HG03565 (cell line): Measurements from ENCODE around the gene TK2.
"Not testable (repeated sequence)": the region's sequence is repeated elsewhere in the genome, so short reads cannot be mapped to it uniquely, and the experiment has no call there.

Source experiments
- ATAC-seq: cut with Tn5 transposase; IDR thresholded peaks from one replicate; pipeline ENCODE4 v1.9.1; 2021; ENCODE audit warnings: mild to moderate bottlenecking, moderate library complexity; ENCODE audit not compliant: unreplicated experiment

Gene TK2

GRCh38 chr16:66508248-66508913 lies 41.5 kb downstream of the TK2 start:
- peak; percentile 64 for ATAC-seq

- no peak for ATAC-seq
Observed at GRCh38 chr16:66507731-66508239, 42.1 kb downstream of the TK2 start.

- ATAC-seq, result no peak
Observed at GRCh38 chr16:66503612-66504011, 46.3 kb downstream of the TK2 start.

- ATAC-seq, result no peak
Observed at GRCh38 chr16:66503030-66503429, 46.9 kb downstream of the TK2 start.

DNA sequence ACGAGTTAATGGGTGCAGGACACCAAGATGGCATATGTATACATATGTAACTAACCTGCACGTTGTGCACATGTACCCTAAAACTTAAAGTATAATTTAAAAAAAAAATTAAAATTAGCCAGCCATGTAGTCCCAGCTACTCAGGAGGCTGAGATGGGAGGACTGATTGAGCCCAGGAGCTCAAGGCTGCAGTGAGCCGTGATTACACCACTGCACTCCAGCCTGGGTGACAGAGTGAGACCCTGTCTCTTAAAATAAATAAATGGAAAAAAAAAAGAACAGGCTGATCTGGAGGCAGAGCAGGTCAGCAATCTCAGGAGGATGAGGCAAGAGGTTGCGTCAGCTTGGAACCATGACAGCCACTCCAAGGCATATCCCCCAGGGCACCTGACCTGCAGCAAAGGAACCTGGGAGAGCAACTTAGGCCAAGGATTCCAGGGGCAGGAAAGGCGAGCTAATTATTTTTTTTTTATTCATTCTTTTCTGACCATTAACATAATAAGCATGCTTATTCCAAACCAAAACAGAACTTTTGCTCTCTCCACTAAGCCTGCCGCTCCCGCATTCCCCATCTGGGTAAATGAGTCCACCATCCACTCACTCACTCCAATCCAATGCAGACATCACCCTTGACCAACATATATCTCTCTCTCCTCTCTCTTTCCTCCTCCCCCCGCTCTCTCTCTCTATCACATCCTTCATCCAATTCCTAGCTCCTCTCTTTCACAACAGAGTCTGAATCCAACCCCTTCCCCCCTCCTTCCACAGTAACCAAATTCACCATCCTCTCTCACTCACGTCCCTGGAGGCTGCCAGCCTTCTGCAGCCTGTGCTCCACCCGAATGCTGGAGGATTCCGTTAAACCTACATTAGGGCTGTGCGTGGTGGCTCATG lies 47.7 kb downstream of the TK2 start:
- no peak for ATAC-seq

GRCh38 chr16:66501563-66501962 lies 48.4 kb downstream of the TK2 start:
- not testable (repeated sequence) for ATAC-seq

- ATAC-seq, result not testable (repeated sequence)
Observed at GRCh38 chr16:66497921-66498320, 52.0 kb downstream of the TK2 start.

DNA sequence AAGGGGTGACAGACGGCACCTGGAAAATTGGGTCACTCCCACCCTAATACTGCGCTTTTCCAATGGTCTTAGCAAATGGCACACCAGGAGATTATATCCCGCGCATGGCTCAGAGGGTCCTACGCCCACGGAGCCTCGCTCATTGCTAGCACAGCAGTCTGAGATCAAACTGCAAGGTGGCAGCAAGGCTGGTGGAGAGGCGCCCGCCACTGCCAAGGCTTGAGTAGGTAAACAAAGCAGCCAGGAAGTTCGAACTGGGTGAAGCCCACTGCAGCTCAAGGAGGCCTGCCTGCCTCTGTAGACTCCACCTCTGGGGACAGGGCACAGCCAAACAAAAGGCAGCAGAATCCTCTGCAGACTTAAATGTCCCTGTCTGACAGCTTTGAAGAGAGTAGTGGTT lies 53.7 kb downstream of the TK2 start:
- ATAC-seq, result not testable (repeated sequence)

GRCh38 chr16:66495440-66495839 lies 54.5 kb downstream of the TK2 start:
- no peak for ATAC-seq

GRCh38 chr16:66494916-66495315 lies 55.0 kb downstream of the TK2 start:
- ATAC-seq, result no peak

- ATAC-seq, result no peak
Observed at GRCh38 chr16:66493490-66494401, 56.2 kb downstream of the TK2 start.

DNA sequence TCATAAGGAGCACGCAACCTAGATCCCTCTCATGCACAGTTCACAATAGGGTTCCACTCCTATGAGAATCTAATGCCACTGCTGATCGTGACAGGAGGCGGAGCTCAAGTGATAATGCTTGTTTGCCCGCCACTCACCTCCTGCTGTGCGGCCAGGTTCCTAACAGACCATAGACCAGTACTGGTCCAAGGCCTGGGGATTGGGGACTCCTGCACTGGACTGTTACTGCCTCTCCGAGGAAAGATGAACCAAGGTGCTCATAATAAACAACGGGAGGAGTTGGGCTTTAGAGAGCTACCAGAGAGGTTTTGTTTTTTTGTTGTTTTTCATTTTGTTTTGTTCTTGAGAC lies 58.2 kb downstream of the TK2 start:
- ATAC-seq, result no peak

DNA sequence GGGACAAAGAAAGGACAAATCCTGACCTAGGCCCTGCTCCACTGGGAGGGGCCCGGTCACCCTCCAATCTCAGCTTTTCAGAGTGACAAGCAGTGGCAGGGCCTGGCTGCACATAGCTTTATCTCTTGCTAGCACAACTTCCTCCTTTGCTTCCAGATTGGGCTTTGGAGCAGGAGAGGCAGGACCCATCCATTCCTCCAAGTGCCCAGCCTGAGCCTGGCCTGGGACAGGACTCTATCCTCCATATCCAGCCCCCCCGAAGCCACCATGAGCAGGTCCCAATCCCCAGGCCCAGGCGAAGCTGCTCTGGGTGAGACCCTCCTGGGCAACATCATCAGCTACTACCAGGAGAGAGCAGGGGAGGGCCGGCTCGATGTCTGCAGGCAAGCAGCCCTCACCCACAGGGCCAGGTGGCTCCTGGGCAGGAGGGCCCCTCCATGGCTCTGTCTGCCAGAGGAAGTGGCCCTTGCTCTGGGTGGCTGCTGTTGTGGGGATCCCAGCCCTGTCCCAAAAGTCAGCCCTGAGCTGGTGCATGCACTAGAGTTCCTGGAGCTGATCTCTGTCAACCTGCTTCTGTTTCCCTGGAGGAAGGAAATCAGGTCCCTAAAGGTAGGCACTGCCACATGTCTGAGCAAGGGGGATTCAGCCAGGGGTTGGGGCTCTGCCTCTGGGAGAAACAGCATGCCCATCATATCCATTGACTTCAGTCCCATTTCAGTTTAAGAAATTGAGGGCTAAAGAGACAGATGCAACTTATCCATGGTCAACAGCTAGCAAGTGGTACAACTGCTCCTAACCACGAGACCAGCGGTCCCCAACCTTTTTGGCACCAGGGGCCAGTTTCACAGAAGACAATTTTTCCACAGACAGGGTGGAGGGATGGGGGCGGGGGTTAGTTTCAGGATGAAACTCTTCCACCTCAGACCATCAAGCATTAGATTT lies 58.9 kb downstream of the TK2 start:
- ATAC-seq, result no peak

DNA sequence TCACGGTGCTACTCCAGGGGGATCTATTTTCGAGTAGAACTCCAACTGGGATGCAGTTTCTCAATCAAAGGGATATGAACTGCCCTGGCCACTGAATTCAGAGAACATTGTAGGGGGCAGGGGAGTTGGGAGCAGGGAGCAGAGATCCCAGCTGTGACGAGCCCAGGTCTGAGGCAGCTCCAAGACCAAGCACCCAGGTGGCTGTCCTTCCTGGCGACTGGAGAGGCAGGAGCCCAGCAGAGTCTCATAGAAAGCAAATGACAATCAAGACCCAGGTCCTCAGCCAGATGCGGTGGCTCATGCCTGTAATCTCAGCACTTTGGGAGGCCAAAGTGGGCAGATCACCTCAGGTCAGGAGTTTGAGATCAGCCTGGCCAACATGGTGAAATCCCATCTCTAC lies 60.1 kb downstream of the TK2 start:
- ATAC-seq, result no peak

DNA sequence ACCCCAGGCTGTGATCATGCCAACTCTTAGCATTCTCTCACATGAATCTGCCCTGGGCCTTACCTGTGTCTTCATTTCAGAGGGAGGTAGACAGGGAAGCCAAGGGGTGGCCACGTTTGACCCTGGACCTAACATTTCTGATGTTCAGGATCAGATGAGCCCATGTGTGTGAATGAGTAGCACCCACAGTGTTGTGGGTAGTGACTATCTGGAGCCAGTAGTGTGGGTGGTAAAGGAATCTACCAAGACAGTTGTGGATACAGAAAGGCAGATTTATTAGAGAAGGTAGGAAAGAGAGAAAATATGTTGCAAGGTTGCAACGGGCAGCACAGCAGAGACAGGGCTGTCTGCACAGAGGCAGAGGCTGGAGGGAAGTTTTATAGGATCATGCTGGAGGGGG lies 60.5 kb downstream of the TK2 start:
- ATAC-seq, result no peak

GRCh38 chr16:66488505-66488904 lies 61.4 kb downstream of the TK2 start:
- ATAC-seq, result no peak

- no peak for ATAC-seq
Observed at GRCh38 chr16:66487580-66488275, 62.2 kb downstream of the TK2 start.

DNA sequence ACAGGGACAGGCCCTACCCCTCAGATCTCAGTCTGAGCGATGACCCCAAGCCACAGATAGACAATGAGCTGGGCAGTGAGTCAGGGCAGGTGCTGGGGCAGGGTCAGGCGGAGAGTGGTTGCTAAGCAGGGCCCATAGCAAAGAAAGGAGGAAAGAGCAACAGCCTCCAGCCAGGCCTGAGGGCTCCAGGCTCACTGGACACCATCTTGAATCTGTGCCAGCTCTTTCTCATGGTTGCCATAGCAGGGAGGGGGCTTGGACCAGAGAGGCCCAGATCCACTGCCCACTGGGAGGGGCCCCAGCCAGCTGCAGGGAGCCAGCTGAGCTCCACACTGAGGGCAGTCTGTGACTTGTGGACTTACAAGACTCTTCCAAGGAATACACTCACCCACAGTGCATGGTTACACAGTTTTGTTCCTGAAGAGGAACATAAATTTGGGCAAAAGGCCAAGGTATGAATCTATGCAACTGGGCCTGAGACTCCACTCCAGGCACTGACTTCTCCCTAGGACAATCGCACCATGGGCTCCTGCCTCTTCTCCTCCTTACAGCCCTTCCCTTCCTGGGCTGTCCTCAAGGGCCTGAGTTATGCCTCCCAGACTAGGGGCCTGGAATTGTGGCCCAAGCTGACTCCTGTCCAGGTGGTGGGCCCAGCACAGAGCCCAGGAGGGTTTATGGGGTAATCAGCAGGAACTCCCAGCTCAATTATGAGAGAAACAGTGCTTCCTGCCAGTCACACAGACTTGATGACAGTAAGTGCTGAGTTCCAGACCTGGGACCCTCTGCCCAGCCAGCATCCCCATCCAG lies 62.9 kb downstream of the TK2 start:
- no peak for ATAC-seq
